NCI-H748 (cell line): ENCODE results near the gene RSPH6A.

Experiments used
- DNase-seq: peaks from one replicate; lab custom pipeline; 2025; ENCODE audit not compliant: unreplicated experiment; lab: John Stamatoyannopoulos, UW

The RSPH6A gene

GRCh38 chr19:45781214-45782161 lies 33.6 kb downstream of the RSPH6A start:
- peak; percentile 73 for DNase-seq

GRCh38 chr19:45780448-45781213 lies 34.5 kb downstream of the RSPH6A start:
- DNase-seq: no peak

GRCh38 chr19:45780146-45780447 lies 35.0 kb downstream of the RSPH6A start:
- DNase-seq: no peak

DNA sequence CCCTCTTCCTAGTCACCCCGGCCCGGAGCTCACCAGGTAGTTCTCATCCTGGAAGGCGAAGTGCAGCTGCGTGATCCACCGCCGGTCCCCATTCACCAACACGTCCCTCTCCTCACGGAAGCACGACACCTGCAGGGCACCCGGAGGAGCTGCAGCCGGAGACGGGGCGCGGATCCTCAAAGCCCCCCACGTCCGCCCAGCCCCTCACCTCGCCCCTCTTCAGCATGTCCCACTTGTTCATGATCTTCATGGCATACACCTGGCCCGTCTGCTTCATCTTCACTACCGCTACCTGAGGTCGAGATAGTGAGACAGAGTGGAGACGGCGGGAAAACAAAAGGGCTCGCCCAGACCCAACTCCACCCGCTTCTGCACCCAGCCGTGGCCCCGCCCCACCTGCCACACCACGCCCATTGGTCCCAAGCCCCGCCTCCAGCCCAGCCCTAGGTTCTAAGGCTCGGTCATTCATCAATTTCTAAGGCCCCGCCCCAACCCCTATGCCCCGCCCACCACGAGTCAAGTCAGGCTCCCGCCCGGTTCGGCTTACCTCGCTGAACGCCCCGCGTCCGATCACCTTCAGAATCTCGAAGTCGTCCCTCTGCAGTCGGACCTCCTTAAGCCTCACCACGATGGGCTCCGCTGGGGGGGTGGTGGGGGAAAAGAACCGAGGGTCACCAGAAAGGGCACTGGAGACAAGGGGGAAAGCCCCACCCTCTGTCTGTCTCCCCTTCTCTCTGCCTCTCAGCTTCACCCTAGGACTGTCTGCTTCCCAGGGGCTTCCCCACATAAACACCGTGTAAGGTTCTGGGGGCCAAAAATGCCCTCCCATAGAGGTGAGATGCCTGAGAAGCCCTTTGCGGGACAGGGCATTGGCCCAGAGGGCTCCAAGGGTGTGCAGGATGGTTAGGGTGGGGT lies 35.6 kb downstream of the RSPH6A start:
- DNase-seq: peak; percentile 90

GRCh38 chr19:45778010-45778661 lies 37.0 kb downstream of the RSPH6A start:
- DNase-seq: no peak

GRCh38 chr19:45777395-45777961 lies 37.6 kb downstream of the RSPH6A start:
- no peak for DNase-seq

- no peak for DNase-seq
These were observed 40.3 kb downstream of the RSPH6A start for GRCh38 chr19:45774765-45775164.

DNA sequence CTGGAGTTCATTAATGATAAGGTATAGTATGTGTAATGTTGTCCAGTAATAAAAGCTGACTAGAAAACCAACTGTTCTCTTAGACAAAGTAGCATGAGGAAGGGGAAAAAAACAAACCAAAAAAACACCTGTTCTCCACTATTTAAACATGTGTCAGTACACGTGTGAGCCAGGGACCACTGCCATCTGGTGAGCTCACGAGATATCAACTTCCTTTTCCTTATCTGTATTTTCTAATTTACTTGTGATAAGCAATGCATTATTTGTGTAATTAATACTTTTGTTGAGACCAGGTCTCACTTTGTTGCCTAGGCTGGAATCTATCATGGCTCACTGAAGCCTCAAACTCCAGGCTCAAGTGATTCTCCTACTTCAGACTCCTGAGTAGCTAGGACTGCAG lies 41.7 kb downstream of the RSPH6A start:
- DNase-seq: no peak

DNA sequence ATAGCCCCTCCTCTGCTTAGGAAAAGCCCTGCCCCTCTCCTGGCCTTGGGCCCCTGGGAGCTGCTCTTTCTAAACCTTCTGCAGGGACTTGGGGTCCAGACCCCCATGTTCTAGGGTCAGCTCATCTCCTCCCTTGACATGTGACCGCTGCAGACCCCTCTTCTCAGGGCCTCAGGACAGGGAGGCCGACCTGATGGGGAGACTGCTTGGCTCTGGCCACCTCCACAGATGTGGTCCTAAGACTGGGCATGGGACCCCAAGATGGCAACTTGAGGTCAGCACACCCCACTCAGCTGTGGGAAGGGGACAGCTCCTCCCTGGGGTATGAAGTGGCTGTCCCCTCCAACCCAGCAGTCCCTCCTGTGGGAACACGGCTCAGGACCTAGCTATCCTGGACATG lies 42.2 kb downstream of the RSPH6A start:
- DNase-seq: no peak

DNA sequence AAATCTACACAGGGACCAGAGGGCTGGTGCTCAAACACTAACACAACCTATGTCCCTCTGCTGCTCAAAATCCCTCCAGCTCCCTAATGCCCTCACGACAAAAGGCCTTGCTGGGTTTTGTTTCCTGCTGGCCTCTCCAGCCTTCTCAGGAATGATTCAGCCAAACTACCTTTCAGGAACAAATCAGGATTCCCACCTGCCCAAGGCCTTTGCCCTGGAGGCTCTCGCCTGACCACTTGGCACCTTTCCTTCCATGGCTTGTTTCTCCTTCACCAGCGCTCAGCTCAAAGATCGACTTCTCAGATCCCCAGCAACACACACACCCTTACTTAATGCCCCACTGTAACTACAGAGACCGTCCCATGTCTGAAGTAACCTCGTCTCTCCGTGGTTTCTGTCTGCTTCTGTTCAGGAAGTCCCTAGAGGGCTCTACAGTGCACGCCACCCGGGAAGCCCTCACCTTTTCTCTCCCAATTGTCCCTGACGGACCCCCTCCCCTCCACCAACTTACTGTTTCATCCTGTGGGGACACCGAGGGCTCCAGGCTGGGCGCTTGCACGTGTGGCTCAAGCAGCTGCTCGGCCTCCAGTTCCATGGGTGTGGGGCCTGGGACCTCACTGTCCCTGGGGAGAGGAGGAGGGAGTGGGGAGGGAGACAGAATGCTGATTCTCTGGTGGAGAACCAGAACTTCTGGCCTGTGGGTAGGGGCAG lies 42.8 kb downstream of the RSPH6A start:
- no peak for DNase-seq

GRCh38 chr19:45771311-45771933 lies 43.7 kb downstream of the RSPH6A start:
- peak; percentile 29 for DNase-seq

DNA sequence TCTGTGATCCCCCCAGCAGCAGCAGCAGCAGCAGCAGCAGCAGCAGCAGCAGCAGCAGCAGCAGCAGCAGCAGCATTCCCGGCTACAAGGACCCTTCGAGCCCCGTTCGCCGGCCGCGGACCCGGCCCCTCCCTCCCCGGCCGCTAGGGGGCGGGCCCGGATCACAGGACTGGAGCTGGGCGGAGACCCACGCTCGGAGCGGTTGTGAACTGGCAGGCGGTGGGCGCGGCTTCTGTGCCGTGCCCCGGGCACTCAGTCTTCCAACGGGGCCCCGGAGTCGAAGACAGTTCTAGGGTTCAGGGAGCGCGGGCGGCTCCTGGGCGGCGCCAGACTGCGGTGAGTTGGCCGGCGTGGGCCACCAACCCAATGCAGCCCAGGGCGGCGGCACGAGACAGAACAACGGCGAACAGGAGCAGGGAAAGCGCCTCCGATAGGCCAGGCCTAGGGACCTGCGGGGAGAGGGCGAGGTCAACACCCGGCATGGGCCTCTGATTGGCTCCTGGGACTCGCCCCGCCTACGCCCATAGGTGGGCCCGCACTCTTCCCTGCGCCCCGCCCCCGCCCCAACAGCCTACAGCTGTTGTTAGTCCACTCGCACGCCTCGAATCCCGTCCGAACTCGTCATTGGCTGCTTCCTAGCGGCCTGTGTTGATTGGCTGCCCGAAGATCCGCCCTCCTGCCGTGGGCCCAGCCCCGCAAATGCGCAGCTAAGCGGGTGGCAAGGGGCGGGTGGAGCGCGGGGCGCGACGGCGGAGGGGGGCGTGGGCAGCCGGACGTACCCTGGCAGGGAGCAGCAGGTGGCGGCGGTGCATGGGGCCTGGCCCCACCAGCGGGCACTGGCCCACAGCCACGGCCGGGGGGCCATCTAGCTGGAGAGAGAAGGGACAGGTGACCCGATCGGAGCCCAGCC lies 44.7 kb downstream of the RSPH6A start:
- peak; percentile 99 for DNase-seq

- peak; percentile 71 for DNase-seq
These were observed 45.3 kb downstream of the RSPH6A start for GRCh38 chr19:45769821-45770191.

DNA sequence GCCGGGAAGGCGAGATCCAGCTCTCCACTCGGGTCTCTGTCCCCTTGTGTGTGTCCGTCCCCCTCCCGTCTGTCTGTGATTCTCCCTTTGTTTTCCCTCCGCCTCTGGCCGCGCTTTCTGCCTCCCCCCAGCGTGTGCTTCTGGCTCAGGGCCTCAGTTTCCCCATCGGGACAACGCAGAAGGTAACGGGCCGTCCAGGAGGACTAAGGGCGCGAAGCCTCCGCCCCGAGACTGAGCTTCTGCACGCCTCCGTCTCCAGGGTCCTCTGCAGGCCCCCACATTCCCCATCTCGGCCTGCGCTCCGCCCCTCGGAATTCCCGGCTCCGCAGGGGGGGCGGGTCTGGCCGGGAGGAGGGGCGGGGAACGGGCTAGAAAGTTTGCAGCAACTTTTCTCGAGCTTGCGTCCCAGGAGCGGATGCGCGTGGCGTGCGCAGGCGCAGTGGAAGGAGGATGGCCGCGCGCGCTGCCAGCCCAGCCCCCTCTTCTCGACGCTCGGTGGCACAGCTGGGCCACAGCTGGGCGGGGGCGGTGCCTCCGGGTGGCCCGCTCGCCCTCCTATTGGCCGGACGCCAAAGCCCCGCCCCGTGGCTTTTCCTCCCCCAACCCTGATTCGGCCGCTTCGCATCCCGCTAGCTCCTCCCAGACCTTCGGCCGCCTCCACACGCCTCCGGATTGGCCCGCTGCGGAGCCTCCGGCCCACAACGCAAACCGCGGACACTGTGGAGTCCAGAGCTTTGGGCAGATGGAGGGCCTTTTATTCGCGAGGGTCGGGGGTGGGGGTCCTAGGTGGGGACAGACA lies 45.9 kb downstream of the RSPH6A start, which contains the start of gene SIX5:
Gene SIX5, minus strand, starts transcription at position 269 of the 799 bp plus-strand sequence. CDS start 408 bp downstream, outside the sequence.
- peak; percentile 99 for DNase-seq

GRCh38 chr19:45768655-45768983 lies 46.5 kb downstream of the RSPH6A start:
- peak; percentile 65 for DNase-seq

- peak; percentile 79 for DNase-seq
These were observed 47.0 kb downstream of the RSPH6A start for GRCh38 chr19:45767881-45768654.
